ENCODE results near the gene LYZL4.

DNA sequence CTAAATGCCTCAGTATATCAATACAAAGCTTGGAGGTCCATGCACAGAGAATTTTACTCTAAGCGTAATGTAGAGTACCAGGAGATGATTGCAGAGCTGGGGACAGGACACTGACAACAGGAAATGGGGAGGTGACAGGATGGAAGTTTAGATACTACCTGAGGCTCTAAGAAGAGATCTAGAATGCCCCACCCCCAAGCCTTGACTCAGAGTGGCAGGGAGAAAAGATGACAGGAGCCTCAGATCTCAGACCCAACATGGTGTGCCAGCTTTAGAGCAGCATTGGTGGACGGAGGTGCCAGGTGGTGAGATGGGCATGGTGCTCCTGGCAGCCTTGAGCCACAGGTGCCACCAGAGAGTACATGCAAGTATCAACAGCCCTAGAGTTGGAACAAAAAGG, 62.5 kb downstream of the LYZL4 start:
- TF ChIP-seq POLR2A (IDR thresholded peaks at IDR 0.05): no peak
- TF ChIP-seq, protein P1, sequence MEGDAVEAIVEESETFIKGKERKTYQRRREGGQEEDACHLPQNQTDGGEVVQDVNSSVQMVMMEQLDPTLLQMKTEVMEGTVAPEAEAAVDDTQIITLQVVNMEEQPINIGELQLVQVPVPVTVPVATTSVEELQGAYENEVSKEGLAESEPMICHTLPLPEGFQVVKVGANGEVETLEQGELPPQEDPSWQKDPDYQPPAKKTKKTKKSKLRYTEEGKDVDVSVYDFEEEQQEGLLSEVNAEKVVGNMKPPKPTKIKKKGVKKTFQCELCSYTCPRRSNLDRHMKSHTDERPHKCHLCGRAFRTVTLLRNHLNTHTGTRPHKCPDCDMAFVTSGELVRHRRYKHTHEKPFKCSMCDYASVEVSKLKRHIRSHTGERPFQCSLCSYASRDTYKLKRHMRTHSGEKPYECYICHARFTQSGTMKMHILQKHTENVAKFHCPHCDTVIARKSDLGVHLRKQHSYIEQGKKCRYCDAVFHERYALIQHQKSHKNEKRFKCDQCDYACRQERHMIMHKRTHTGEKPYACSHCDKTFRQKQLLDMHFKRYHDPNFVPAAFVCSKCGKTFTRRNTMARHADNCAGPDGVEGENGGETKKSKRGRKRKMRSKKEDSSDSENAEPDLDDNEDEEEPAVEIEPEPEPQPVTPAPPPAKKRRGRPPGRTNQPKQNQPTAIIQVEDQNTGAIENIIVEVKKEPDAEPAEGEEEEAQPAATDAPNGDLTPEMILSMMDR (IDR thresholded peaks at IDR 0.05): no peak

Data from tibial nerve (tissue), 3 donors.